Measurements from ENCODE around the gene MLF2.

- TF ChIP-seq RAD21 (conservative IDR thresholded peaks at IDR 0.05) (no peak), CTCF (IDR thresholded peaks at IDR 0.05; ENCODE audit: poor library complexity, severe bottlenecking) (no peak)
Measured at GRCh38 chr12:6770600-6770999, 17.7 kb upstream of the MLF2 start.
